Tibial nerve (tissue), 4 donors: Measurements from ENCODE around the gene SOWAHC.

ENCODE experiments used
- CTCF ChIP-seq, 5 experiments: fragments of 200-600 bp in 3 of 5; fragments of 450-650 bp in 2 of 5; sonication (generic) in 3 of 5; IDR thresholded peaks; one replicate each; pipeline ENCODE4 v1.5.1; 2016 to 2019; ENCODE audit warnings: antibody characterized with exemption in 5 of 5, mild to moderate bottlenecking in 3 of 5, moderate library complexity in 2 of 5
- EP300 ChIP-seq, 2 donors: sonication (generic); formaldehyde crosslinking; IDR thresholded peaks; one replicate each; pipeline ENCODE4 v1.6.1; 2017; ENCODE audit warnings: antibody characterized with exemption in 2 of 2, mild to moderate bottlenecking in 1 of 2
- POLR2A ChIP-seq, 2 donors: fragments of 450-650 bp; IDR thresholded peaks; one replicate each; pipeline ENCODE4 v1.6.1; 2017; ENCODE audit warnings: antibody characterized with exemption in 2 of 2, mild to moderate bottlenecking in 2 of 2, moderate library complexity in 2 of 2

GRCh38 chr2:109623297-109623696, 9.1 kb downstream of the SOWAHC start:
- TF ChIP-seq CTCF (IDR thresholded peaks at IDR 0.05) = no peak
- no peak for TF ChIP-seq POLR2A (IDR thresholded peaks at IDR 0.05)
- TF ChIP-seq EP300 (IDR thresholded peaks at IDR 0.05) = no peak
